ENCODE data around the gene PLXDC2. TPM values are rescaled to one million over a fixed set of nuclear protein-coding genes. Genes with fewer than 3 reads are reported as not detected.

Gene PLXDC2
- total RNA-seq, 1 experiment from 2014 or later = 0.76 TPM

- DNase-seq (ENCODE audit: low spot score) = no peak
Measured at GRCh38 chr10:19911886-19912285, 95.7 kb downstream of the PLXDC2 start.

DNA sequence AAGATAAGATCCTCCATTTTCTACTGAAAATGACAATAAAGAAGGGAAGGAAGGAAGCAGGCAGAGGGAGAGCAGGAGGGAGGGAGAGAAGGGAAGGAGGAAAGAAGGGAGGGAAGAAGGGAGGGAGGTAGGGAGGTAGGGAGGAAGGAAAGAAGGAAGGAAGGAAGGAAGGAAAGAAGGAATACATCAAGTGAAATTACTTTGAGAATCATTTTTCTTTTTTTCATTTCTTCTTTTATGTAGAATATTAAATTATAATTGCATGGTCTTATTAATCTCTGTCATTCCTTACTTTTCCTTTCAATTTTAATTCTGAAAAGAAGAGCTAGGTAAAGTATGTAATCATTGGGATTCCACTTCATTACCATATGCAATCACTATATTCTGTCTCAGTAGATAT lies 97.8 kb downstream of the PLXDC2 start:
- no peak for DNase-seq (ENCODE audit: low spot score)

- DNase-seq (ENCODE audit: low spot score) = no peak
Measured at GRCh38 chr10:19915125-19915524, 98.9 kb downstream of the PLXDC2 start.

- DNase-seq (ENCODE audit: low spot score) = no peak
Measured at GRCh38 chr10:19915816-19916215, 99.6 kb downstream of the PLXDC2 start.

DNA sequence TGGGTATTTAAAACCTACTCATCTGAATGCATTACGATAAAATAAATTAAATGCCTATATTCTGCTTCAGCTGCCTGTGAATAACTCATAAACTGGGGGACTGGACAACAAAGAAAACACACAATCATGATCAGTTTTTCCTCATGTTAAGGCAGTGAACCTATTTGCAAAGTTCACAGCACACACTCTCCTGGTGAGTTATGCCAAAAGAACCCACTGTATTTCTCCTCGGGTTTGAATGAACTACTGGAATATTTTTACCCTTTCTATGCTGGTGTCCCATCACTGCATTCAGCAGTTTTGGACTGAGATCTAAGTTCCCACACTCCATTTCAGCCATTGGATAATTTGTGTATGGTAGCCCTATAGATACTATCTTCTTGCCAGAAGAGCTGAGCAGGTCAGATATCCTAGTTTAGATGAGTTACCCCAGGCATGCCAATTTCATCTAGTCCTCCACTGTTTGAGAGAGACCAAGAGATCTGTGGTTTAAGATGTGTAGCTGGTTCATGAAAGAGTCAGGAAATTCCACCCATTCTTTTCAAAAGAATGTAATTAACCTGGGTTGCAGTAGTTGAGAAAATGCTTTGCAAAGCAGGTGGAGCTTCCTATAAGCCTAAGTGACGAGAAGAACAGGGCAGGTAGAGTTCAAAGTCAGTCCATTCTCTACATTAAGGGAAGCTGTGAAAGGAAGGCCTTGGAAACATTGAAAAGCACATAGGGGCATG lies 101.7 kb downstream of the PLXDC2 start:
- DNase-seq (ENCODE audit: low spot score) = peak; percentile 19

DNA sequence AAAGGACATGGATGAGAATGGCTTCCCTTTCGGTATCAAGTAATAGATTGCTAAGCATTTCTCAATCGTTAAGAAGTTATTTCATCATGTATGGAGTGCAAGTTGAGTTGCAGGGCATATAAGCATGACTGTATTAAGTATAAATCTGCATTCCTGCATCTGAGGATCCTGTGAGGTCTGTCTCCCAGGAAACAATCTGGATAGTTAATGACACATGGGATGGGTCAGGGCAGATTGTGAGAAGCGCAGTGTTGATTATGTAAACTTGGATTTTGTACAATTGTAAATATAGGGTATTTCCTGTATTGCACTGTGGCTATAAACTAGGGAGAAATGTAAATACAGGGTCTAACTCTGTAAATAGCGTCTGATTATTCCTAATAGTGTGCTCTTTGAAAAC lies 102.6 kb downstream of the PLXDC2 start:
- DNase-seq (ENCODE audit: low spot score) = peak; percentile 36

GRCh38 chr10:19919671-19920070 lies 103.4 kb downstream of the PLXDC2 start:
- no peak for DNase-seq (ENCODE audit: low spot score)

DNA sequence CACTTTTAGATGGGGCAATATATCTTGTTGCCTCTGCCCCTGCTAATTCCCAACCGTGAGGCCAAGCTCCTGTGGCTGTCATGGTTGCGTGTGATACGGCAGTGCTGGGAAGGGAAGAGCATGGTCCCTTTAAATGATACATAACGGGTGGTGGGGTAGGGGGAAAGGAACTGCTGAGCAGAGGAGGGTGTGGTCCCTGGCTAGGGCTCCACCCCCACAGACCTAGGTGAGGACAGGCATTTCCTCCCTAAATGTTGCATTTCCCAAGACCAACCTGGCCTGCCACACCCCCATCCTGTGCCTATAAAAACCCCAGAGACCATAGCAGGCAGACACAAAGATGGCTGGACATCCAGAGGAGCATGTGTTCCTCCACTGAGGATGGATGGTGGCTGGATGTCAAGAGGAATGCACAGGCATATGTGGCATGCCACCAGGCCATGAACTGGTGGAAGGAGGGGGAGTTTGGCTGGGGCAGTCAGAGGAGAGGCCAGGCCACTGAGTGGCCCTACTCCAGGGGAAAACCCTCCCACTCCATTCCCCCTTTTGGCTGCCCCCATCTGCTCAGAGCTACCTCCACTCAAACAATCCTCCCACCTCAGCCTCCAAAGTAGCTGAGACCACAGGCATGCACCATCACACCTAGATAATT lies 104.0 kb downstream of the PLXDC2 start:
- no peak for DNase-seq (ENCODE audit: low spot score)

DNA sequence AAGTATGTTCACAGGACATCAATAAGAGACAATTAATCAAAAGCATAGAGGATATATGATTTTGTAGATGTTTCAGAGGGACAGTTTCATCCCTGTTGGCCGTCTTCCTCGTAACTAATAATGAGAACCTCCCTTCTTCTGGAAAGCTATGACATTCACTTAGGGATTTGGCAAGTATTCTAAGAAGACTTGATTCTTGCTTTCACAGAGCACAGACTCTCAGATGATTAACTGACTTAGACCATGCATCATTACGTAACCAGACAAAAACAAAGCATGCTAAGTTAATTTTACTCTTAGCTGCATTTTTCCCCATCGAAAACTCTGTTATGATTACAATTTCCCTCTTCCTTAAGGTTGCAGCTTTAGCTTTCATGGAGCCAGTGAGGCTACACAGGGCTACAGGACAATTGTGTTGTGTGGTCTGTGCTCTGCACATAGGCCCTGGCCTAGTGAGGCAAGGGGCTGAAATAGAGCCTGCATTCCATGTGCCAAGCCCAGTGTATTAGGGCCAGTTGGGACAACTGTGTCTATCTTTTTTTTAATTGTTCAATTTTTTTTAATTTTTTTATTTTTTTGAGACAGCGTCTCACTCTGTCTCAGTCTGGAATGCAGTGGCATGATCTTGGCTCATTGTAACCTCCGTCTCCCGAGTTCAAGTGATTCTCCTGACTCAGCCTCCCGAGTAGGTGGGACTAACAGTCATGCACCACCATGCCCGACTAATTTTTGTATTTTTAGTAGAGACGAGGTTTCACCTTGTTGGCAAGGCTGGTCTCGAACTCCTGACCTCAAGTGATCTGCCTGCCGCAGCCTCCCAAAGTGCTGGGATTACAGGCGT lies 105.3 kb downstream of the PLXDC2 start:
- DNase-seq (ENCODE audit: low spot score) = no peak

GRCh38 chr10:19922236-19922963 lies 106.2 kb downstream of the PLXDC2 start:
- peak; percentile 58 for DNase-seq (ENCODE audit: low spot score)

DNA sequence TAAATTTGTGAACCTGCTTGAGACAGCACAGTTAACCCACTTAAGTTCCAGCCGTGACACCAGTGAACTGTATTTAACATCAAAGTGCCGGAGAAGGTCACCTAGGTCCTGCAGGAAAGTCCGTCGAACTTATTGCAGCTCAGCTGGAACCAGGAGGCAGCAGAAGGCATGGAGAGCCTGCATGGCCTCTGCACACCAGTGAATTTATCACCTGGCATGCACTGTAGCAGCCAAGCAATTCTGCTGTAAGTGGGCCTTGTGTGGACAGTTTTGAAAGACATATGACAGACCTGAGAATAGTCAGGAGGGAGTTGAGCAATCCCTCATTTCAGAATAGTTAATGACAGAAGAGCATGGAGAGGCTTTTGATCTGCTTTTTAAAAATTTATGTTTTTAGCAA lies 108.8 kb downstream of the PLXDC2 start:
- DNase-seq (ENCODE audit: low spot score) = no peak

GRCh38 chr10:19928936-19929335 lies 112.7 kb downstream of the PLXDC2 start:
- no peak for DNase-seq (ENCODE audit: low spot score)

DNA sequence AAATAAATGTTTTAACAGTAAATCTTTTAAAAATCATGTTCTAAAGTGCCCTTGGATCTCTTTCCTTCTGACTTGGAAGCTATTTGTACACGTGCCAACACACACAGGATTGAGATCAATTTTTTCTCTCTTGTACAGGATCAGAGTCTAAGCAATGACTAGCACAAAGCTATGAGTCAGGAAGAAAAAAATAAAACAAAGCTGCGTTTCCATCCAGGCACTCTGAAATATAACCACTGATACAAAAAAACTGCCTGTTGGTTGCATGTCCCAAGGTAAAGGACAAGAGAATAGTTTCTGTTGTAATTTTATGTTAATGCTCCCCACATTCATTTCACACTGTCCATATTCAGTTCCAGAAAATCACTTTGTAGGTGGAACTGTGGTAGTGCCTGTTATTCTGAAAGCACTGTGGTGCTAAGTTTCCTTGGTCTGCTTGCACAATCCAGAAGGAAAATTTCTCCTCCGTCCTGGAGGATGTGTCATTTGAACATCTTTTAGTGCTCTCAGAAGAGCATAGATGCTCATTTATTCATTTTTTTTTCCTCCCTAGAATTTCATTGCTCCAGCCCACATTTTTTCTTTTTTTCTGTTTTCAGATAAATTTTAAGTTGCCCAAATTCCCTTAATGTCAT lies 113.4 kb downstream of the PLXDC2 start:
- no peak for DNase-seq (ENCODE audit: low spot score)

DNA sequence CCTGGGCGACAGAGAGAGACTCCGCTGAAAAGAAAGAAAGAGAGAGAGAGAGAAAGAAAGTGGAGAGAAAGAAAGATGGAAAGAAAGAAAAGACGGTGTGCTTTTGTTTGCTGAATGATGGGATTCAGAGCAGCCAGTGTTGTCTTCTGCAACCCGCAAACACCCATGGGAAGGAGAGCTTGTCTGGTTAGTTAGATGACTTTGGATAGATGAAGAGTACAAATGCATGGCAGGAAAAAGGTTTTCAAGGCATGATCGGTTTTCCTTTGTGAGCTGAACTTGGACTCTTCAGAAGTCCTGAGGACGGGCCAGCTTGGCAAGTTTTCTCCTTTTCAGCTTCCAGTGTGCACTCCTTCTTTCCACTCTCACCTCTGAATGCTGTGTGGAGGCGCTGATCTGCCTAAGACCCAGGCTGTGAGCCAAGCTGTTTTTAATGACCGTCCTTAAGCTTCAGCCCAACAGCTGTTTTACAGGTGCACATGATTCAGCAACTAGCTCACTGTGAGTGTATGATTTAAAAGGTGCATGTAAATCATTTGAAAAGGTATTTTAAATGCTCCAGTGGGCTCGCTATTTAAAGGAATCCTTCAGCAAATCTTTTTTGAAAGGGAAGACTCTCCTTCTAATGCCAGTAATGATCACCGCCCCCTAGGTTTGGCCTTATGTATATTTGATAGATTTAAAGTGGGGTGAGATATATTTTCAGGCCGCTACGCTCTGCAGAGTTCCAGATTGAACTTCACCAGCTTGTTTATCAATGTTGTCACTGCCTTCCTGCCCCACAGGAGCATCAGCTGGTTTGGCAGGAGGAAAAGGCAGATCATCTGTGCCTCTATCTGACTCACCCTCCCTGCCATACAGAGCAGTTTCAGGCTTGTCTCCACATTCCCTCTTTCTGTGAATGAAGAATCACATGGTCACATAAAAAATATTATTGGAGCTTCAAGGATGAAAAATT lies 115.0 kb downstream of the PLXDC2 start:
- peak; percentile 38 for DNase-seq (ENCODE audit: low spot score)

DNA sequence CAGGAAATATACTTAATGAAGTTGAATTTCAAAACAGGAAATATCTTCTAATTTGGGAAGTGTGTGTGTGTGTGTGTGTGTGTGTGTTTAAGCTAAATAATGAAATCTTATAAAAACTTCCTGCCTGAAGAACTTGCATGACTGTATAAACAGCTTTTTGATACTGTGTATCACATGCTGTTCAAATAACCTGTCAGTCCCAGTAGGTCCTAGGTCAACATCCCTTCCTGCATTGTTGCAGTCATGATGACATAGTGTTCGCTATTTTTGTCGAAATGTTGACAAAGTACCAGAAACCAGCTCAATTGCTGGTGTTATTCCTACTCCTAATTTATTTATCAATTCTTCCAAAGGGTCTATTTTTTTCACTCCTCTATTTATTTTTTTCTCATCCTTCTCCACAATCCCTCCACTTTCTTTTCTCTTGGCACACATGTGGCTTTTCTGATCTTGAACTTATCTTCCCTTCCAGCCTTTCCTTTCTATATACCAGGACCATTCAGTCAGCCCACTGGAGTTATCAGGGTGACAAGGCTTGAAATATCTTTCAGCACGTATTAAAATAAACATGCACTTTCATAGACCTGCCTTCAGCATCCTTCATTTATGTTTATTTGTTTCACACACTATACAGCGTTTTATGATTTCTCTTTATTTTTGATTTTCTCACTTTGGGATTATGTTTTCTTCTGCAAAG lies 115.8 kb downstream of the PLXDC2 start:
- no peak for DNase-seq (ENCODE audit: low spot score)

- no peak for DNase-seq (ENCODE audit: low spot score)
Measured at GRCh38 chr10:19932806-19933371, 116.7 kb downstream of the PLXDC2 start.

- DNase-seq (ENCODE audit: low spot score) = no peak
Measured at GRCh38 chr10:19933772-19934171, 117.5 kb downstream of the PLXDC2 start.

- DNase-seq (ENCODE audit: low spot score) = no peak
Measured at GRCh38 chr10:19935176-19935575, 118.9 kb downstream of the PLXDC2 start.

DNA sequence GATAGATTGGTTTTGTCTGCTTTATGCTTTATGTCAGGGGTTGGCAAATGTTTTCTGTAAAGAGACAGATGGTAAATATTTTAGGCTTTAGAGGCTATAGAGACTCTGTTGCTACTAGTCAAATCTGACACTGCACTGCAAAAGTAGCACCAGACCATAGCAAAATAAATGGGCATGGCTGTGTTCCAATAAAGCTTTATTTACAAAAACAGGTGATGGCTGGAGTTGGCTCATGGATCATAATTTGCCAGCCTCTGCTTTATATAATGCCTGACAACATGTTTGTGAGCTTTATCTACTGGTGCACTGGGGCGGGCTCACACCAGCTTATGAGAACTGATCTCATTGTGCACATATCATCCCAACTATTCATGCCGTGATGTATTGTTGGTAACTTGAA lies 120.1 kb downstream of the PLXDC2 start:
- no peak for DNase-seq (ENCODE audit: low spot score)
